HepG2 (cell line): ENCODE results near the gene OGFOD3. TPM values are rescaled to one million over a fixed set of nuclear protein-coding genes. Genes with fewer than 3 reads are reported as not detected.

Experiments used
- CENPT ChIP-seq: sonication (generic); formaldehyde crosslinking; IDR thresholded peaks from 2 replicates; pipeline ENCODE4 v1.8.0; 2022; ENCODE audit warnings: low read depth, mild to moderate bottlenecking, moderate library complexity, missing genetic modification reagents
- PITX1 ChIP-seq: sonication (generic); formaldehyde crosslinking; IDR thresholded peaks from 2 replicates; pipeline ENCODE4 v1.5.1; 2020; ENCODE audit warnings: mild to moderate bottlenecking, missing genetic modification reagents
- PRMT3 ChIP-seq: sonication (generic); formaldehyde crosslinking; IDR thresholded peaks from 2 replicates; pipeline ENCODE4 v1.8.1; 2022; ENCODE audit warnings: low read depth, mild to moderate bottlenecking, moderate library complexity, missing genetic modification reagents, borderline replicate concordance
- SRY ChIP-seq: sonication (generic); formaldehyde crosslinking; IDR thresholded peaks from 2 replicates; pipeline ENCODE4 v1.8.0; 2022; ENCODE audit warnings: mild to moderate bottlenecking, missing genetic modification reagents
- WIZ ChIP-seq: sonication (generic); formaldehyde crosslinking; IDR thresholded peaks from 2 replicates; pipeline ENCODE4 v1.5.1; 2020; ENCODE audit warnings: mild to moderate bottlenecking, missing genetic modification reagents
- YEATS4 ChIP-seq: sonication (generic); formaldehyde crosslinking; IDR thresholded peaks from 2 replicates; pipeline ENCODE4 v1.4.0; 2020; ENCODE audit warnings: missing genetic modification reagents, borderline replicate concordance
- ZNF335 ChIP-seq: sonication (generic); formaldehyde crosslinking; IDR thresholded peaks from 2 replicates; pipeline ENCODE4 v1.4.0; 2020; ENCODE audit warnings: missing genetic modification reagents
- ZNF589 ChIP-seq: sonication (generic); formaldehyde crosslinking; conservative IDR thresholded peaks from 2 replicates; pipeline ENCODE4 v1.8.0; 2022; ENCODE audit warnings: mild to moderate bottlenecking, moderate library complexity, missing genetic modification reagents
- polyA plus RNA-seq, 8 experiments: library from polyadenylated mRNA; depleted of rRNA in 3 of 8; stranded (reverse) in 7 of 8; unstranded in 1 of 8; fragments of >200 nt; fragmentation: Illumina TruSeq in 4 of 8; extraction: Trizol in 4 of 8; gene quantifications; 2 replicates each; pipeline versions ENCODE4 v1.2.1 to v1.2.3, GENCODE V29; 2011 to 2016; ENCODE audit warnings: low read depth in 4 of 8, missing spikeins in 1 of 8, mixed read lengths in 1 of 8; ENCODE audit not compliant: insufficient read depth in 1 of 8
- total RNA-seq, 5 experiments: library from RNA; depleted of rRNA; stranded (reverse); fragments of >200 nt; fragmentation: Illumina TruSeq; extraction: Trizol; gene quantifications; 2 replicates each; pipeline ENCODE4 v1.2.3, GENCODE V29; 2016; ENCODE audit warnings: low read depth in 1 of 5
- TF ChIP-seq, protein P1 (sequence below): sonication (generic); formaldehyde crosslinking; IDR thresholded peaks from 2 replicates; pipeline ENCODE4 v1.5.1; 2020; ENCODE audit warnings: mild to moderate bottlenecking, missing genetic modification reagents, moderate library complexity
- TF ChIP-seq, protein P2 (sequence below): sonication (generic); formaldehyde crosslinking; IDR thresholded peaks from 2 replicates; pipeline ENCODE4 v1.4.0; 2020; ENCODE audit warnings: missing genetic modification reagents
- TF ChIP-seq, protein P3 (sequence below): IDR thresholded peaks from 2 replicates; pipeline ENCODE4 v1.6.1; 2016; ENCODE audit warnings: mild to moderate bottlenecking, missing biosample characterization, missing genetic modification reagents
- TF ChIP-seq, protein P4 (sequence below): sonication (generic); formaldehyde crosslinking; IDR thresholded peaks from 2 replicates; pipeline ENCODE4 v1.4.0; 2020; ENCODE audit warnings: missing genetic modification reagents, borderline replicate concordance
- TF ChIP-seq, protein P5 (sequence below): sonication (generic); formaldehyde crosslinking; conservative IDR thresholded peaks from 2 replicates; pipeline ENCODE4 v1.4.0; 2020; ENCODE audit warnings: missing genetic modification reagents
- TF ChIP-seq, protein P6 (sequence below): sonication (generic); formaldehyde crosslinking; IDR thresholded peaks from 2 replicates; pipeline ENCODE4 v1.8.0; 2022; ENCODE audit warnings: missing genetic modification reagents, low read depth, mild to moderate bottlenecking, borderline replicate concordance
- TF ChIP-seq, protein P7 (sequence below): sonication (generic); formaldehyde crosslinking; IDR thresholded peaks from 2 replicates; pipeline ENCODE4 v1.4.0; 2020; ENCODE audit warnings: missing genetic modification reagents
- TF ChIP-seq, protein P8 (sequence below): sonication (generic); formaldehyde crosslinking; IDR thresholded peaks from 2 replicates; pipeline ENCODE4 v1.4.0; 2020; ENCODE audit warnings: mild to moderate bottlenecking, missing genetic modification reagents, borderline replicate concordance

Gene OGFOD3
- total and polyA plus RNA-seq, 2 of the 13 experiments (the other 11 are each of a cell fraction or from before 2014, with no cell fraction given): 40.0 to 42.1 TPM

DNA sequence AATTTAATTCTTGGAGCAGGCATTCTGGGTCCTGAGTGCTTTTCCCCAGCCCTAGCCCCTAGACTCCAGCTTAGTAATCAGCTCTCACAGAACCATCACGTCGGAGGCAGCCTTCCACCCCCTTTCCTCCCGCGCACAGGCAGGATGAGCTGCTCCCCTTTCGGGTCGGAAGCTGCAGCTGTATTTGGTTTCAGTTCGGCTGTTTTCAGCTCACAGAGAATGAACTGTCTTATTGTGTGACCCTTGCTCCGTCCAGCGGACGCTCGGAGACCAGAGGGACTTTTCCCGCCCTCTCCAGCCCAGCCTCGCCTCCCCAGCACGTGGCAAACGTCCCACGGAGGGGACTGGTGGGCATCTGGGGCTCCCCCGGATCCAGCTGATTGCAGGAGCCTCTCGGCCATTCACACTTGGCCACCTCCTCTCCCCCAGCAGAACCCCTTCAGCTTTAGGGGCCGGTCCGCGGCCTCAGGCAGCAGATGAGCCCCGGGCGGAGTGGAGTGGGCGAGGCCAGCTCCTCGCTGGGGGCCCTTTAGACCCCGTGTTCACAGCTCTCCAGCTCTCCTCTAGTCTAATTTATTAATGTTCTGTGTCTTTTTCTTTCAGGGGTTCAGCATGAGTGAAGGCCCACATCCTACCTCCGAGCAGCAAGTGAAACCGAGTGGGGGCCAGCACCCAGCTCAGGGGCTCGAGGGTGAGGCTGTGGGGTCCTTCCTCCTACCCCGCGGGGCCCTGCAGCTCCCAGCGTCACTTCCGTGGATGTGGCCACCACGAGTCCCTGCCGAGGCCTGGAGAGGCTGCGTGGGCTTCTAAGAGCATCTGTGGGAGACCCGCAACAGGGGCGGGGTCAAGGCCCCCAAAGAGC, 47.7 kb downstream of the OGFOD3 start (continued):
- TF ChIP-seq, protein P1, sequence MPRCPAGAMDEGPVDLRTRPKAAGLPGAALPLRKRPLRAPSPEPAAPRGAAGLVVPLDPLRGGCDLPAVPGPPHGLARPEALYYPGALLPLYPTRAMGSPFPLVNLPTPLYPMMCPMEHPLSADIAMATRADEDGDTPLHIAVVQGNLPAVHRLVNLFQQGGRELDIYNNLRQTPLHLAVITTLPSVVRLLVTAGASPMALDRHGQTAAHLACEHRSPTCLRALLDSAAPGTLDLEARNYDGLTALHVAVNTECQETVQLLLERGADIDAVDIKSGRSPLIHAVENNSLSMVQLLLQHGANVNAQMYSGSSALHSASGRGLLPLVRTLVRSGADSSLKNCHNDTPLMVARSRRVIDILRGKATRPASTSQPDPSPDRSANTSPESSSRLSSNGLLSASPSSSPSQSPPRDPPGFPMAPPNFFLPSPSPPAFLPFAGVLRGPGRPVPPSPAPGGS (CRISPR knock-in tag): peak; percentile 74; the same call in 1 of the 2 replicates
- peak; percentile 81; the same call in 1 of the 2 replicates for TF ChIP-seq ZNF589 (CRISPR knock-in tag)
- TF ChIP-seq, protein P2, sequence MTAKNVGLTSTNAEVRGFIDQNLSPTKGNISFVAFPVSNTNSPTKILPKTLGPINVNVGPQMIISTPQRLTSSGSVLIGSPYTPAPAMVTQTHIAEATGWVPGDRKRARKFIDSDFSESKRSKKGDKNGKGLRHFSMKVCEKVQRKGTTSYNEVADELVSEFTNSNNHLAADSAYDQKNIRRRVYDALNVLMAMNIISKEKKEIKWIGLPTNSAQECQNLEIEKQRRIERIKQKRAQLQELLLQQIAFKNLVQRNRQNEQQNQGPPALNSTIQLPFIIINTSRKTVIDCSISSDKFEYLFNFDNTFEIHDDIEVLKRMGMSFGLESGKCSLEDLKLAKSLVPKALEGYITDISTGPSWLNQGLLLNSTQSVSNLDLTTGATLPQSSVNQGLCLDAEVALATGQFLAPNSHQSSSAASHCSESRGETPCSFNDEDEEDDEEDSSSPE: peak; percentile 99
- peak; percentile 66 for TF ChIP-seq YEATS4 (CRISPR knock-in tag)
- TF ChIP-seq CENPT (CRISPR knock-in tag): no peak
- TF ChIP-seq PRMT3 (CRISPR knock-in tag): peak; percentile 88; the same call in 1 of the 2 replicates
- 0 out of 2 replicates have a peak, but pooled peaks have one; percentile 46 for TF ChIP-seq ZNF335 (CRISPR knock-in tag)
- TF ChIP-seq, protein P3, sequence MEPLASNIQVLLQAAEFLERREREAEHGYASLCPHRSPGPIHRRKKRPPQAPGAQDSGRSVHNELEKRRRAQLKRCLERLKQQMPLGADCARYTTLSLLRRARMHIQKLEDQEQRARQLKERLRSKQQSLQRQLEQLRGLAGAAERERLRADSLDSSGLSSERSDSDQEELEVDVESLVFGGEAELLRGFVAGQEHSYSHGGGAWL: peak; percentile 90
- TF ChIP-seq, protein P4, sequence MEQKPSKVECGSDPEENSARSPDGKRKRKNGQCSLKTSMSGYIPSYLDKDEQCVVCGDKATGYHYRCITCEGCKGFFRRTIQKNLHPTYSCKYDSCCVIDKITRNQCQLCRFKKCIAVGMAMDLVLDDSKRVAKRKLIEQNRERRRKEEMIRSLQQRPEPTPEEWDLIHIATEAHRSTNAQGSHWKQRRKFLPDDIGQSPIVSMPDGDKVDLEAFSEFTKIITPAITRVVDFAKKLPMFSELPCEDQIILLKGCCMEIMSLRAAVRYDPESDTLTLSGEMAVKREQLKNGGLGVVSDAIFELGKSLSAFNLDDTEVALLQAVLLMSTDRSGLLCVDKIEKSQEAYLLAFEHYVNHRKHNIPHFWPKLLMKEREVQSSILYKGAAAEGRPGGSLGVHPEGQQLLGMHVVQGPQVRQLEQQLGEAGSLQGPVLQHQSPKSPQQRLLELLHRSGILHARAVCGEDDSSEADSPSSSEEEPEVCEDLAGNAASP (CRISPR knock-in tag): peak; percentile 64
- no peak for TF ChIP-seq WIZ (CRISPR knock-in tag)
- TF ChIP-seq, protein P5, sequence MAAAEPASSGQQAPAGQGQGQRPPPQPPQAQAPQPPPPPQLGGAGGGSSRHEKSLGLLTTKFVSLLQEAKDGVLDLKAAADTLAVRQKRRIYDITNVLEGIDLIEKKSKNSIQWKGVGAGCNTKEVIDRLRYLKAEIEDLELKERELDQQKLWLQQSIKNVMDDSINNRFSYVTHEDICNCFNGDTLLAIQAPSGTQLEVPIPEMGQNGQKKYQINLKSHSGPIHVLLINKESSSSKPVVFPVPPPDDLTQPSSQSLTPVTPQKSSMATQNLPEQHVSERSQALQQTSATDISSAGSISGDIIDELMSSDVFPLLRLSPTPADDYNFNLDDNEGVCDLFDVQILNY (CRISPR knock-in tag): 0 out of 2 replicates have a peak, but pooled peaks have one; percentile 56
- TF ChIP-seq SRY (CRISPR knock-in tag): peak; percentile 93; the same call in 1 of the 2 replicates
- TF ChIP-seq, protein P6, sequence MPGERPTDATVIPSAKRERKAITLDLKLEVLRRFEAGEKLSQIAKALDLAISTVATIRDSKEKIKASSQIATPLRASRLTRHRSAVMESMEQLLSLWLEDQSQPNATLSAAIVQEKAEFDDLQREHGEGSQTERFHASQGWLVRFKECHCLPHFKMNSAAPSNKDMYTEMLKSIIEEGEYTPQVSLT (CRISPR knock-in tag): peak; percentile 92; the same call in 1 of the 2 replicates
- TF ChIP-seq PITX1: peak; percentile 51
- TF ChIP-seq, protein P7, sequence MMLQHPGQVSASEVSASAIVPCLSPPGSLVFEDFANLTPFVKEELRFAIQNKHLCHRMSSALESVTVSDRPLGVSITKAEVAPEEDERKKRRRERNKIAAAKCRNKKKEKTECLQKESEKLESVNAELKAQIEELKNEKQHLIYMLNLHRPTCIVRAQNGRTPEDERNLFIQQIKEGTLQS: peak; percentile 59; the same call in 1 of the 2 replicates
- TF ChIP-seq, protein P8, sequence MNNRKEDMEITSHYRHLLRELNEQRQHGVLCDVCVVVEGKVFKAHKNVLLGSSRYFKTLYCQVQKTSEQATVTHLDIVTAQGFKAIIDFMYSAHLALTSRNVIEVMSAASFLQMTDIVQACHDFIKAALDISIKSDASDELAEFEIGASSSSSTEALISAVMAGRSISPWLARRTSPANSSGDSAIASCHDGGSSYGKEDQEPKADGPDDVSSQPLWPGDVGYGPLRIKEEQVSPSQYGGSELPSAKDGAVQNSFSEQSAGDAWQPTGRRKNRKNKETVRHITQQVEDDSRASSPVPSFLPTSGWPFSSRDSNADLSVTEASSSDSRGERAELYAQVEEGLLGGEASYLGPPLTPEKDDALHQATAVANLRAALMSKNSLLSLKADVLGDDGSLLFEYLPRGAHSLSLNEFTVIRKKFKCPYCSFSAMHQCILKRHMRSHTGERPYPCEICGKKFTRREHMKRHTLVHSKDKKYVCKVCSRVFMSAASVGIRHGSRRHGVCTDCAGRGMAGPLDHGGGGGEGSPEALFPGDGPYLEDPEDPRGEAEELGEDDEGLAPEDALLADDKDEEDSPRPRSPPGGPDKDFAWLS (CRISPR knock-in tag): peak; percentile 90; the same call in 1 of the 2 replicates
